Glomerular endothelial cell (primary cell): ENCODE measurements around the gene ZEB2. TPM values are rescaled to one million over a fixed set of nuclear protein-coding genes. Genes with fewer than 3 reads are reported as not detected.

Source experiments
- DNase-seq: peaks from one replicate; pipeline ENCODE4 v3.0.0-alpha.2; 2011; ENCODE audit warnings: low read depth, low spot score; ENCODE audit errors: extremely low read depth
- total RNA-seq: library from RNA; depleted of rRNA; stranded (reverse); fragments of >200 nt; gene quantifications from 2 replicates; pipeline ENCODE4 v1.2.3, GENCODE V29; 2015

ZEB2 gene
- total RNA-seq, 1 donor from 2014 or later = 28.2 TPM

DNA sequence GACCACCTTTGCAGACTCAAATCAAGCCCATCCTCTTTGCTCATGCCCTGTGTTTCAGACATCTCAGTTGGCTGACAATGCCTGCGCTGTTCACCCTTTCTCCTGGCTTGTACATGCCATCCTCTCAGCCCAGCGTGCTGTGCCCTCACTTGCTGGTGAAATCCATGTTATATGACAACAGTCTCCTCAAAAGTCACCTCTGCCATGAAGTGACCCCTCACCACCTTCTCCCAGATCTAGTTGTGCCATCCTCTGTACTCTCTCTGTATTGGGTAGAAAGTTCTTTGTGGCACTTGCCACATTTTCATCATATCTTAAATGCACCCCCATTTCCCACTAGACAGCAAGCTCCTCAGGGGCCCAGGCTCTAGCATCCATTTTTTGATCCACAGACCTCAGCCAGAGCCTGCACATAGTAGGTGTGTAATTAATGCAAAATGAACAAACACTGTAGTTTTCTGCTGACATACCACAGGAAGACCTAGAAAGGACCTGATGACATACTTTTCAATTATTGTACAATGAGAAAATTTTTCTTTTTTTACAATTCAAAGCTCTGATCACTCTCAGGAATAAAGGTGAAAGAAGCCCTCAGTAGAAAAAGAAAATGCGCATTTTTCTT is 22.8 kb downstream of the ZEB2 start:
- DNase-seq = no peak

- DNase-seq = no peak
Measured at GRCh38 chr2:144496092-144496976, 23.6 kb downstream of the ZEB2 start.

DNA sequence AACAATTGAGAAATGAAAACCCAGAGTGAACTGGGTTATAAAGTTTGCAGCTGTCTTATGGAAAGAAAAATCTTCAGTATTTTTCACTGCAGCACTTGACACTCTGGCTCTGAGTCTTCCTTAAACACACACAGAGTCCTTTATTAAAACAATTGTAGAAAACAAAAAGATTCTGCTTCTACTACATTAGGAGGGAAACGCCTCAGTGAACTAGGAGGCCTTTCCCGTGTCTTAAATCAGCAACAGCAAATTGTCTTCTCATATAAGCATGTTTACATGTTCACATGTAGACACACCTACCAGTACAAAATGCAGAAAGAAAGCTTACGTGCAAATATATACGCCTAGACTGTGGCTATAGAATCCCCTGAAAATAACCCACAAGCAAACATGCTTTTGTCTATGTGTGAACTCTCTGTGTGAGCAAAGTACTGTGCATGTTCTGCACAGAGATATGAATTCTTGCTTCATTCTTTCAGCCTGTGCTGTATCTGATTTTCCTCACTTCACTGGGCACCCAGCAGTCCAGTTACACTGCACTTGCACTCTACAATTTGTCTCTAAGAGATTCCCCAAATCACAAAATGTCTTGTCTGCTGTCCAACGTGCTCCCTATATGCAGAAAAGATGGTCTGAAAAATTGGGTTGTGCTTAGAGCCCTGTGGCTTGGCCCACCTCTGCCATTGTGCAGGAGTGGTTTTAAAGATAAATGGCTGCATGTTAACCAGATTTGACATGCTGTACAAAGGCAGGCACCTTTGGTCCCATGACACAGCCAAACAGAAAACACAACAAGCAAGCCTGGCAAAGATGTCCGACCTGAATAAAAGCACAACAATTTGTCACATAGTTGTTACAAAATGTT is 24.5 kb downstream of the ZEB2 start:
- DNase-seq = no peak

DNA sequence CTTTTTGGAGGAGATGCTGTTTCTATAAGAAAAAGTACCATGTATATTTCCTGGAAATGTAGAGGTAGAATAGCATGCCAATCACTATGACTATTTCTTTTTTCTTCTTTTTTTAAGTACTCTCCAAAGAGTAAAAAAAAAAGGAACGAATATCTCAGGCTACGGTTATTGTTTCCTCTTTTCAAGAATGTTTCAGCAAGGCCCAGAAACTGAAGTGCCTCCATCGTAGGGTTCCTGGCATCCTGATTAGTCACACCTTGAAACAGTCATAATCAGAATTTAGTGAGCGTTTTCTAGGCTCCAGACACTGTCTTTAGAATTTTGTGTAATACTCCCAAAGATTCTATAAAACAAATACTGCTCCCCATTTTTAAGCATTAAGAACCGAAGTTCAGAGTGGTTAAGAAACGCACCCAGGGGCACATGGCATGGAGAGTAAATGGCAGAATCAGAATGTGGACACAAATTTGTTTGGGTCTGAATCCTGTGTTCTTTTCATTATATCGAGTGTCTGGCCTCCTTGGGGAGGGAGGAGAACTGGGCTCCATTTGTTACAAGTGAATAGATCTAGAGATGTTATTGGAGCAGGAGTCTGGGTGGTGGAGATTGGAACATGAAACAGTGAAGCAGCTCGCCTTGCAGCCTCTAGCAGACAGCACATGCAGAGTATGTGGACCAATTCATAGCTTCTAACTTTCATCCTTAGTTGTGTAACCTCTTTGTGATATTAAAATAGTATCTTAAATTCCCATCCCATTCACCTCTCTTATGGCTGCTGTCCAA is 26.7 kb downstream of the ZEB2 start:
- no peak for DNase-seq

DNA sequence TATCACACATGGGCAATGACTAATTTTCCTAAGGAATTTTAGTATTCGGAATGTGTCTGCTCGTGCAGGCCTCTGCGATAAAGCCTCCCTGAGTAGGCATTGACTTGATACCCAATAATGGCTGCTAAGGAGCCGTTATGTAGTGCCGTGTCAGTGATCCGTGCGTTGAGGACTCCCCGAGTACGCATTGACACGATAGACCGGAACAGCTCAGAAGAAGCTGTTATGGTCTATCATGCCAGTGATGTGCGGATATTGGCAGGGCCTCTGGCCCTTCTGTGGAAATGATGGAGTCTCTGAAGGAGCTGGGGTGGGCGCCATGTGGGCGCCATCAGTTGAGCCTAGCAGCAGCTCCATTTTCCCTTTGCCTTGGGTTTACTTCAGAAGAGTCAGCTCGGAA is 29.1 kb downstream of the ZEB2 start:
- no peak for DNase-seq

- no peak for DNase-seq
Measured at GRCh38 chr2:144490017-144490416, 29.9 kb downstream of the ZEB2 start.

DNA sequence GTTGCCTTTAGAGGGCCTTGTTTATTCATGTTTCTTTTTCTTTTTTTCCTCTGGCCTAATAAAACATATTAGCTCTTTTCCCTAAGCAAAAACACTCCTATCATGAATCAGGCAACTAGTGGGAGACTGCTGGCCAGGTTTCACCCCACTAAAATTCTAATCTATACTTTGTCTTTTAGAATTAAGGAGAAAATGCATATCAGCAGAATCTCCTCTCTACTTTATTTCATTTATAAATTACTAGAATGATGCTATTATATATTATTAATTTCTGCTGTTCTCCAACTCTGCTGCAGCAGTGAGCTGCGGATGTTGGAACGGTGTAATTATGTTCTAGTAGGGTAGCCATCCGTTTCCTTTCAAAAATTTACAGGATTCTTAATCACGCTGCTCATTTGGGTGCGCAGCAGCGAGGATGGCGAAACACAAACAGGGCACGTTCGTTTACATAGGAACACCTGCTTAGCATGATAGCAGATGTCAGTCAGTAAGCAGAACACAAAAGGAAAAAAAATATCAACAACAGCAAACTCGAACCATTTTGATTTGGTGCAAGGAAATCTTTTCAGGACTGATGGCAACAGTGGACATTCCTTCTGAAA is 30.5 kb downstream of the ZEB2 start:
- no peak for DNase-seq

DNA sequence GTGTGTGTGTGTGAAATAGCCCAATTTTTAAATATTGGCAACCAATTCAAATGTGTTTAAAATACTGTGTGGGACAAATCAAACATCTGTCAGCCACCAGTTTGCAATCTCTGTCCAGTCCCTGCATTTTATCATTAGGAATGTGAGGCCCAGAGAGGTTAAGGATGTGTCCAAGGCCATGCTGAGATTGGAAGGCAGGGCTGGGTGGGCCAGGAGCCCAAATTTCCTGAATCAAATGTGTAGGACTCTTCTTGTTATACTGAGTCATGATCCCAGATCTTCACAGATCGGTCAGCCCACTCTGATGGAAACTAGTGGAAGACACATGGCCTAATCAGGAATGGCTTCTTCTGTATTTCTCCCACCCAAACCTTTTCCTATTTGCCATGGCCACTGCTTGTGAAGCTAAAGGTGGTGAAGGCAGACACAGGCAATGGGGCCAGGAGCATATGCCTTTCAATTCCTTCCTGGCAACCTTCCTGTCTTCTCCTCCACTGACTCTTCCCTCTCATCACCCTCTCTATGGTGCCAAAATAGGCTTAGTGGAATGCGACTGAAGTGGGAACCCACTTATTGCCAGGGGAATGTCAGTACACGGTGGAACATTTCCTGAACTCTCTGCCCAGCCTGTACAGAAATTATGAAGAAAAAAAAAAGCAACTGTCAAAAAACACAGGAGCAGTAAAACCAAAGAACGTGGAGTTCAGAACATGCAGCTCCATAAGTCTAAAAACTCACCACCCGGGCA is 35.5 kb downstream of the ZEB2 start:
- DNase-seq = no peak

GRCh38 chr2:144481666-144482065 is 38.3 kb downstream of the ZEB2 start:
- DNase-seq = no peak

DNA sequence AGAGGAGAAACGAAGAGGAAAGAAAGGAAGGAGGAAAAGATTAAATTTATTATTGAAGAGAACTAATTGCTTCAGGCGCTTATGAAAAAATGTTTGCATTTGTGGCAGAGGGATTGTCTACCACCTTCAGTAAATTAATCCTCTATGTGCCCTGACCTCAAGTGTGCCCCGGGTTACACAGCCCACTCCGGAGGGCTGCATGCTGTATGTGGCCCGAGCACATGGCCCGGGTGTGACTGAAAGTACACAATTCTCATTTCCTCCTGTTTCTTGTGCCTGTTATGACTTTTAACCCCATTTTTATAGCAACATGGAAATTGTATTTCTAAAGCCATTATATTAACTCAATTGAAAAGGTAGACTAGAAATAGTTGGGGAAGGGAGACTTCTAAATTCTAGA is 38.8 kb downstream of the ZEB2 start:
- no peak for DNase-seq

GRCh38 chr2:144480285-144480684 is 39.6 kb downstream of the ZEB2 start:
- no peak for DNase-seq

DNA sequence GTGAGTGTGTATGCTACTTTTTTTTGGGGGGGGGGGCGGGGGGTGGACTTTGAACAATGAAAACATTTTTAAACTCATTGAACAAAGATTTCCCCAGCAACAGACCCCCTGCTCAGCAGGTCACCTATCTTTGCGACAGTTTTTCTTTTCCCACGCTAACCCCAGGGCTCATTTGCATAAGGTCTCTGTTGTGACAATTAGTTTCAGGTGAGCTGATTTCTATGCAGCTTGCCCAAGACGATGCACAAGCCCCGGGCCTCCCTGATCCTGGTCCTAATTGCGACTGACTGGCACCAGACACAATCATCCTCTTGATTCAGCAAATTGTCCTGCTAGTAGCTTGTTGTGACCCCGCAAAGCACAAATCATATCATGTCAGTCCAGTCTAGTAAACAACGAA is 40.3 kb downstream of the ZEB2 start:
- DNase-seq = no peak

- DNase-seq = no peak
Measured at GRCh38 chr2:144479138-144479537, 40.8 kb downstream of the ZEB2 start.

GRCh38 chr2:144477957-144478311 is 42.0 kb downstream of the ZEB2 start:
- no peak for DNase-seq

- no peak for DNase-seq
Measured at GRCh38 chr2:144477281-144477956, 42.5 kb downstream of the ZEB2 start.

- DNase-seq = no peak
Measured at GRCh38 chr2:144476682-144477081, 43.2 kb downstream of the ZEB2 start.

- no peak for DNase-seq
Measured at GRCh38 chr2:144475569-144476275, 44.2 kb downstream of the ZEB2 start.

GRCh38 chr2:144475044-144475443 is 44.9 kb downstream of the ZEB2 start:
- DNase-seq = no peak
